ENCODE measurements around the gene TAF3.

Gene TAF3

DNA sequence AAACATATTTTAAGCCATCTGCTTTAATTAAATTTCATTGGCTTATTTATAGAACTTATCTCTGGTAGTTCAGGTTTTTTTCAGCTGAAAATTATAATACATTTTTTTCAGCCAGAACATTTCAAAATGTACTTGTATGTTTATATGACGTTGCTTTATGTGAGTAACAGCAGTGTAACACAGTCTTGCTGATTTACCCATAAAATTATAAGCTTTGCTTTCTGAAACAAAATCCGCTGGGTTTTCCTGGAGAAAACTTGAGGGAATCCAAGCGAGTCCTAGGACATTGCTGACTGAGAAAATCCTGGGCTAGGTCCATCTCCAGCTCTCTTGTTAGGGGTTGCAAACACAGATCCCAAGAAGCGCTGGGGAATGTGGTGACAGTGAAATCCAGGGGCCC is 124.0 kb downstream of the TAF3 start:
- DNase-seq: no peak

DNA sequence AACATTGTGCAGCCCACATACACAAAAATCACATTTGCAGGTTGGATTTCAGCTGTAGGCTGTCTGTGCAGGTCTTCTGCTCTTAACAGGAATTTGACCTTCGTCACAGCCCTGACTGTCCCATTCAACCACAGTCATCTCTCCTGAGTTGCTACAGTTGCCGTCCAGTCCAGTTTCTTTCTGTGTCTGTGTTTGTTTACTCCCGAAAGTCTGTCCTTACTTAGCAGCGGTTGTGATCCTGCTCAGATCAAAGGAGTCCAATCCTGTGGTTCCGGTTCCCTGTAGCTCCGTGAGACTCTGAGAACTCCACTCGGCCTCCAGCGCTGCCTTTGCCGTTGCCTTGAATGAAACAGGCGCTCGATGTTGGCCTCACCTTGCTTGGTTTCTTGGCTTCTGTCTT is 124.6 kb downstream of the TAF3 start:
- DNase-seq: no peak

DNA sequence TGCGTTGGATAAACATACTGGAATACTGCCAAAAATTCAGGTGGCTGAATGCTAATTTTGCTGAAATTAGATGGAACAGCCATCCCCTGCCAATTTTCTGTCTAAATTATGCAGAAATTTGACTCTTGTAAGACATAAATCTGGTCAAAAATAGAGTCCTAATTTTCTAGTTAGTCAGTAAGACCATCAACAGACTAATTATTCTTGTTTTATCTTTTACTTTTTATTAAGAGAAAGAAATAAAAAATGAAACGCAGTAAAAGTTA is 125.8 kb downstream of the TAF3 start:
- no peak for DNase-seq

DNA sequence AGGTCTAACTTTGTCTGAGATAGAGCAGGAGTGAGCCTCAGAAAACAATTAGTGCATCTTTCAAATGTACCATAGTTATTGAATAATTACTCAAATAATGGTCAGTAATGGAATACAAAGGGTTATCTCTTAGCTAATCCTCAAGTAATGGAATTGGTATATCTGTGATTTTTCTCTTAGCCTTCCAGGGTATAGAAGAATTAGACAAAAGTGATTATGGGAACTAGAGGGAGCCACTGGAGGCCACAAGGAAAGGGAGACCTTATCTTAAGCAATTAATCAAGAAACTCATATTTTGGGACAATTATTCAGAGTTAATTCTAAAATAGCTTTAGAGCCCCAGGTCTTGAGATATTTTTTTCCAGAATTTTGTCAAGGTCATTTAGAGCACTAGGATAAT is 126.2 kb downstream of the TAF3 start:
- no peak for DNase-seq

DNA sequence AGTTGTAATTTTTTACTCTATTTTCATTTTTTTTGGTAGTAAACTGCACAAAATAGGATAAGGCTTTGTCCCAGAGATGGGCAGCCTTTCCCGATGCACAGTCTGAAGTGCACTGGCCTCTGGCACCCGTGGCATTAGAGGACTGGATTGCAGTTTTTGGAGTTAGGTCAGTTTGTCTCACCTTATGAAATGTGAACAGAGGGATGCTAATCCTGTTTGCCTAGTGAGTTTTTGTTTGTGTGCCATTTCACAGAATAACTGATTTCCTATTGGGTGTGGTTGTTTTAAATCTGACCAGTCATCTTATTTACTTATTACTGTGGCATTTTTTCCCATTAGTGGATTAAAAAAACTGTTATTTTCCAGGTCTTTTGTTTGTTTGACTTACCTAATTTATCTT is 126.7 kb downstream of the TAF3 start:
- no peak for DNase-seq

DNA sequence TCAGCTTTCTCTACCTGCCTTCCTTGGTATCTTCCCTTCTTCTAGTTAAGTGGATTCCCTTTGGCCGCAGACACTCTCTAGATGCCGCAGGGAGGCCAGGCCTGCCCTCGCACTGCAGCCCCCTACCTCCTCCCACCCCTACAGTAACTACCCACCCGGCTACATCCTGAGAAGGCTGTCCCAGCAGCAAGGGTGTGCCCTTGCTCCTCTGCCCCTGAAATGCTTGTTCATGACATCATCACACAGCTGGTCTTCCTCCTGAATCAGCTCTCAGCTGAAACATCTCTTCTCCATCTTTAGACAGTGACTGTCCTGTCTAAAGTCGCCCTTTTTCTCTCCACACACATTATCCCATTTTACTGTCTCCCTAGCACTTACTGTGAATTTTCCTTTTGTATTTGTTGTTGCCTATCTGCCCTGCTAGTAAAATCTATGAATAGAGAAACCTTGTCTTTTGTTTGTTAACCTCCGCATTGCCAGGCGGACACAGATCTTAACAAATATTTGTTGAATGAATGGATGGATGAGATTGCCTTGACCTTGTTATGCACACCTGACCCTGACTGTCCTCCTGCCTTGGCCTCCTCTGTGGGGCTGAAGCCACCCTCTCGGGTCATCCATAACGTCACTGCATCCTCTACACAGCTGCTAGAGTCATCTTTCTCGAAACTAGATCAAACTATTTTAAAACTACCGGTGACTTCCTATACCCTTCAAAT is 127.3 kb downstream of the TAF3 start:
- no peak for DNase-seq

DNA sequence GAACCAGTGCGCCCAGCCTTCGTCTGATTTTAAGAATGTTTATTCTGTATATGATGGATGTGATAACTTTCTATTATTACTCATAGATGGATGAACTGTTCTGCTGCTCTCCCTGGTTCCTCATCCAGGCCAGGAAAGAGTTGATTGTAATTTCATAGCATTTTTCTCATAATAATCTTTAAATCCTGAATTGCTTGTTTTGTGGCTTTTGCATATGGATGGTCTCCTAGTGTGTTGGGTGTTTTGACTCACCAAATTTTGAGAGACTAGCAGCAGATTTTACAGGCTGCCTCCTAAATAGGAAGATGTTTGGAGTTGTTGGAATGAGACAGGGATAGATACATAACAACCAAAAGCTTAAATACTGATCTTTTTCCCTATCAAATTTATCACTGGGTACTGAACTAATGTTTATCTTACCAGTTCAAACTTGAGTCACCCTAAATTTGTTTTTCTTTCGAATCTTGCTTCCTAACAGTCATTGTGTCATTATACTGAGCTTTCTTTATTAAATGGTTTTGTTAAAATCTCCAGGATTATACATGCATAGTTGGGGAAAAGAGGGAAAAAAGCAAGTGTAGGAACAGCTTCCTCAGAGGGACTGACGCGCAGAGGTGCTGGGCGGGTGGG is 130.2 kb downstream of the TAF3 start:
- no peak for DNase-seq

DNA sequence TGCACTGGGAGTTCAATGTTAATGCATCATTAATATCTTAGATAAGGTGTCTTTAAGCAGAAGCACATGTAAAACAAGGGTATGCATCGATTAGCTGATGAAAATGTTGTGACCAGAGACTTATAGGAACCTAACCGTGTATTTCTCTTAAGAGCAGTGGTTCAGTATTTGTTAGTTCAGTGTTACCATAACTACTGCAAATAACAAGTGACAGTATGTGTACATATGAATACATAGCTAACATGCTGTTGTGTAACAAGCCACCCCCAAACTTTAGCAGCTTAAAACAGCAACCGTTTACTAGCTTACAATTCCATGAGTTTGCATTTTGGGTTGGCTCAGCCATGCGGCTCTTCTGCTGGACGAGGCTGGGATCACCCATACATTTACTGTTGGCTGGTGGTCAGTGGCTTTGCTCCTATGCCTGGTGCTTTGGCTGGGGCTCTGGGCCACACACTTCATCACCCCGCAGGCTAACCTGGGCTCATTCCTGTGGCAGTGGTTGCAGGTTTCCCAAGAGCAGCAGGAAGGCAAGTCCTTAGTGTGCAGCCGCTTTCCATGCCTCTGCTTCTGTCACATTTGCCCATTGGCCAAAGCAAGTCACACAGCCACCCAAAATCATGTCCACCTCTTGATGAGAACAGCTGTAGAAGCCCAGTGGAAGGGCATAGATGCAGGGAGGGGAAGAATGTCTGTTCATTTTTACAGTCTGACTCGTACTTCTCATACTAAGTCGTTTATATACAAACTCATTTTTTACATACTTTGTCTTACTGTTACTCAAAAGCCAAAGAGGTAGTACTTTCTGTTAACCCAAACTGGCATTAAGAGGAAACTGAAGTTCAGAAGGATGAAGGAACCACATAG is 132.9 kb downstream of the TAF3 start:
- DNase-seq: no peak

DNA sequence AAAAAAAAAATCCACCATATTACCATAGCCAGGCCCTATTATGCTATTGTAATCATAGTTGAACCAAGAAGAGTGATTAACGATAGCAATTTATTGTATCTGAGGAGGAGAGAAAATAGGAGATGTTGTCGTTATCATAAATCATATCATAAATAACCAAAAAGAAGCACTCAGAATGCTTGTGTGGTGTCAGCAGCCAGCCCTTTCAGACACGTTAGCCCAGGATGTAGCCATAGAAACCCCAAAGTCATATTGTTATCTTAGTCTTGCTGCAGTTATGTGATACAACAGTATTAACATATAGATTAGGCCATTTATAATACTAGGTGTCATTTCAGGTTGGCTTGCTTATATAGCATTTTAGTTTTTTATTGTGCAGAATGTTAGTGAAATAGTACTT is 134.0 kb downstream of the TAF3 start:
- no peak for DNase-seq

DNA sequence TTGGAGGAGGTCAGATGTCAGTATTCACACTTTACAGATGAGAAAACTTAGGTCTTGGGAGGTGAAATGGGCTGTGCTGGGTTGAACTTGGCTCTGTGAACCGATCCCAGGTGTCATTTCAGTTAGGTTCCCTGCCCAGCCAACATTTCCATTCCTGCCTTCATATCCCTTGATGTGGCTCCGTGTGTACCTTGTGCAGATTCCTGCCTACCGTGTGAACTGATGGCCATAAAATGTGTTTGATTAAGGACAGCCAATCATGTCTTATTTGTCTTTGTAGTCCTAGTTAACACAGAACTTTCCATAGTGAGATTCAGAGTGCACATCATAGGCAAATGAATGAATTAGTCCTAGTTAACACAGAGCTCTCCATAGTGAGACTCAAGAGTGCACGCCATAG is 135.1 kb downstream of the TAF3 start:
- DNase-seq: no peak

DNA sequence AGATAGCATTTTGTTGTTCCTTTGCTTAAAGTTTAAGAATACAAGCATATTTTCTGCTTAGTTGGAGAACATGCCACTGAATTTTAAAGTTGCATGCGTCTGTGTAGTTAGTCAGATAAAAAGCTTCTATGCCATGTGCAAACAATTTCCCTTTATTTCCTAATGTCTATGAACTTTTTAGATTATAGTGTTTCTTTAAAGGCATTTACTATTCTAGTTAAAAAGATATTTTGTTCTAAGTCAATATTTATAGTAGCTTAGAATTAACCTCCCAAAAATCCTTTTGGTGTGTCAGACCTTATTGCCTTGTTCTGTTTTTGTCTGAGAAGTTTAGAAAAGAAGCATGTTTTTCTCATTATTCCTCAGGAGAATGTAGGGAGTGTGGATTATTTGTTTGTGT is 137.1 kb downstream of the TAF3 start:
- peak in 1 of 3 donors; percentile 6 for DNase-seq

DNA sequence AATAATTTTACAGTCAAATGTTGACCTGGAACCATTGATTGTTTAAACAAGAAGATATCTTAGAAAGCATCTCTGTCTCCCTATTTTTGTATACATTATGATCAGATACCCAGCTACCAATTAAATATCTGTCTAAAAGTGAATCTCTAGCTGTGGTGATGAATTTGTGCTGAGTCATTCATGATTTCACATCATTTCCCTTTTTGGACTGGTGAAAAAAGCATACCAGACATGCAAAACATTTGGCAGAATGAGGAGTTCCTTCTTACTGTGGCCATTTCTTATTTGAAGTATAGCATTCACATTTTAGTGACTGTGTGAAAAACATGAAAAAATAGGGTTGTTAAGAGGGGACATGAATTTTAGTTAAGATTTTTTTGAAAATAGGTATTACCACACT is 138.2 kb downstream of the TAF3 start:
- peak; percentile 50 to 83 (median 82) for DNase-seq

DNA sequence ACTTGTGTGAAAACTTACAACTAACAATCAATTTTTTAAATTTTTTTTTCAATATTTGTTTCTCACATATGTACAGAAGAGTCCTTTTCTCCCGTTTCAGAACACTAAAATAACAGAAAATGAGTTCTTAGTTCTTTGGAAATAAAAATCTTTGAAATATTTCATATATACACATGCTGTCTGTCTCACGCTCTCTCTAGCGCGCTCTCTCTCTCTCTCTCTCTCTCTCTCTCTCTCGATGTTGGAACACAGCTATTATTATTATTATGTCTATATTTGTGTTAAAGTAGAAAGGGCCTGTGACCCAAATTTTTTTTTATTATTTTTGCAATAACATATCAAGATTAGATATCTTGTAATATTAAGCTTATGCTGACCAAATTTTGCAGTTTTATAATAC is 139.3 kb downstream of the TAF3 start:
- no peak for DNase-seq

DNA sequence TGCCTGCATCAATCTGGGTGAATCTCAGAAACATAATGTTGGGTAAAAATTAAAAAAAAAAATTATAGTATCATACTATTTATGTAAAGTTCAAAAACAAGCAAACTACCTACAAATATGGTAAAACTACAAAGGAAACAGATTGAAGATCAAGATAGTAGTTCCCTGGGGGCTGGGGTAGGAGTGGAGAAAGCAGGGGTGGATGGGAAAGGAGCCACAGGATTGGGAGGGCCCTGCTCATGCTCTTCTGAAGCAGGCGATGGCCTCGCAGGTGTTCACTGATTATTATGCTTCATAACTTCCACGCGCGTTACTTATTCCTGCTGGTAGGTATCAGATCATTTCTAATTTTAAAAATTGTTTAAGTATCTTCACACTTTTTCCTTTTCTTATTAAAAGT is 140.1 kb downstream of the TAF3 start:
- DNase-seq: no peak

DNA sequence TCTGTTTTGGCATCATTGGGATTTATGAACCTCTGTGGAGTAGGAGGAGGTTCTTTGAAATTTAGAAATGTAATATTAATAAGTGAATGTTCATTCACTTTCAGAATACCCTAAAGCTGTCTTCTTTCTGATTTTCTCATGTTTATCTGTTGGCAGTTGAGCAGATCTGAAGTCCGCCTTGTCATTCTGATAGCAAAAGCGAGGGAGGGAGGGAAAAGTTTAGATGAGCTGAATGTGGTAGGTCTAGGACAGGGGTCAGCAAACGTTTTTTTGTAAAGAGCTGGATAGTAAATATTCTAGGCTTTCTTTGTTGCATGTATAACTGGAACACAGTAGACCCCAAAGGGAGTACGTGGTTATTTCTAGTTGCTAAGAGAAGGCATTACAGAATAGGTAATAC is 141.8 kb downstream of the TAF3 start:
- DNase-seq: no peak

DNA sequence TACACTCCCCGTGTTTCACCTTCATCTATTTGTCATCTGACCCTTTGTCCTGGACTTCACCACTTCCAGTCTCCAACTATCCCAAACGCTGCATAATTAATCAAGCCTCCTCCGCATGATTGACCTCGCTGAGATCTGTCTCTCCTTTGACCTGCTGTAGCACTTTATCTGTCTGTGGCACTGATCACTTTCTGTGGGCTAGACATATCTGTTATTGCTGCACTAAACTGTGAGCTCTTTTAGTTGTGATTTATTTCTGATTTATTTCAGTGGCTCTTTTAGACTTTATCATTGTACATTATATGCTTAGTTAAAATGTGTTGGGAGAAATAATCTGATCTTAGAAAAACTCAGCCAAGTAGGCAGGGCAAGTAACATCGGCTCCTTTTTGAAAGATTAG is 144.3 kb downstream of the TAF3 start:
- DNase-seq: no peak

DNA sequence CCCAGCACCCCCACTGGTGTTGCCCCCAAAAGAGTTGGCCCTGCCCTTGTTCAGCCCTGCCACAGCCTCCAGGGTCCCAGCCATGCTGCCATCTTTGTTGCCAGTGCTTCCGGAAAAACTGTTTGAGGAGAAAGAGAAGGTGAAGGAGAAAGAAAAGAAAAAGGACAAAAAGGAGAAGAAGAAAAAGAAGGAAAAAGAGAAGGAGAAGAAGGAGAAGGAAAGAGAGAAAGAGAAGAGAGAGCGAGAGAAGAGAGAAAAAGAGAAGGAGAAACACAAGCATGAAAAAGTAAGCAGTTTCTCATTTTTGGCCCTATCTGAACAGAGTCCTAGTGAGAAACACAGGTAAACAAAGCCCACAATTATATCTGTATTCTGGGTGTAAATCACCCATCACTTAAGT is 147.2 kb downstream of the TAF3 start:
- no peak for DNase-seq

DNA sequence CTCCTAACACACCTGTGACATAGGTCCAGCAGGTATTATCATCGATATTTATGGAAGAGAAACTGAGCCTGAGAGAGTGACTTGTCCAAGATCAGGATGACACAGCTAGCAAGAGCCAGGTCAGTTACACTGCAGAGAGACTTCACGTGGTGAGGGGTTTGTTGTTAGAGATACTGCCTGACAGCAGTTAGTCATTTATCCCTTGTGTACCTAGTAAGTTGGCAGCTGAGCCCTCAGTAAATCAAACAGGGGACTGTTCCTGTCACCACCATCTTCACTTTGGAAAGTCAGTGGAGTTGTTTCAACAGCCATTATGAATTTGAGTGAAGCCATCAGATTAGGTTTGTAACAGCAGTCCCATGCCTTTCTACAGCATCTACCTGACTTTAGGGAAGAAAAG is 148.7 kb downstream of the TAF3 start:
- DNase-seq: no peak

DNA sequence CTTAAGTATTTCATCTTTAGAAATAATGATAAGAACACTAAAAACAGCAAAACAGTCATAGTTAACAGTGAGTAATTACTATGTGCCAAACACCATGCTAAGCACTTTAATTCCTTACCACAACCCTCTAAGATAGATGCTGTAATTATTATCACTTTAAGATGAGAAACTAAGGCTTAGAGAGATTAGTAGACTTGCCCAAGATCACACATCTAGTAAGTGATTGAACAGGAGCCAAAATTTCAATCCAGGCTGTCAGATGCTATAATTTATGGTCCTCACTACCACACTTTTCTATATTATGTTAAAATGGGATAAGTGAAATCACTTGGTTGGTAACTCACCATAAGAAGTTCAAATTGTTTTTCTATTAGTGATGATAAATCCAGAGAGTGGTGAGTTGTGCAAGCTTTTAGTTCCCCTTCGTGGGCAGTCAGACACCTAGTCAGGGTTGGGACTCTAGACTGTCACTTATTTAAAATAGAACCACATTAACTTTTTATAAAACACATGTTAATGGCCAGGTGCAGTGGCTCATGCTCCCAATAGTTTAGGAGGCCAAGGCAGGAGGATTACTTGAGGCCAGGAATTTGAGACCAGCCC is 150.3 kb downstream of the TAF3 start:
- DNase-seq: peak; percentile 27 to 54 (median 40)

DNA sequence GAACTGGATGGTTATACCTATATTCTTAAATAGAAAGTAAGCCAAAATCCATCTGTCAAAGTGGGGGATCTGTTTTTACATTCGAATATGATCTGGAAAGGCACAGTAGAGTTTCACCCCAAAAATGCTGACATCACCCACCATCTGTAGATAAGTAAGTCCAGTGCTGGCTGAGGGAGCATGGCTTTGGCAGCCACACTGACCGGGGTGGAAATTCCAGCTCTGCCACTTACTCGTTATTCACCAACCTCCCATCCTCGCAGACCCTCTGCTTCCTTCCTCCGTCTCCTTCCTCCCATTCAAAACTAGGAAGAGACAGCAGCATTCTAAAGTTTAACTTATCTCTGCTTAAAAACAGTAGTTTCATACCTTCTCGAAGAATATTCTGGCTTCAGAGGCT is 151.3 kb downstream of the TAF3 start:
- DNase-seq: no peak

DNA sequence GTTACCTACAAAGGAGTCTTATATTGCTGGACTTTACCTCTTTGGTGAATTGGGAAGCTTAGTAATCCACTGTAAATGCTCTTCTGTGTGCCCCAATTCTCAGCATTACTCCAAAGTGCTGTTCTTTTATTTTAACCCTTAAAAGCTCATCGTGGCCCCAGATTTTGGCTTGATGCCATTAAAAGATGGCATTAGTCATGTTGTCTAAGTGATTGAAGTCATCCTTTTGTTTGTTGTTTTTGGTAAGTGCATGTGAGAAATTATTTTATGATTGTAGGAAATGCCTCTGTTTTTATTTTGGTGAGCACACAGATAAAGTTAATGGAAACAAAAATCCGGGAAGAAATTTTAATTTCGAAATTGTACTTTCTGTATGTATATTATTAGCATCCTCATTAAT is 153.6 kb downstream of the TAF3 start:
- no peak for DNase-seq

DNA sequence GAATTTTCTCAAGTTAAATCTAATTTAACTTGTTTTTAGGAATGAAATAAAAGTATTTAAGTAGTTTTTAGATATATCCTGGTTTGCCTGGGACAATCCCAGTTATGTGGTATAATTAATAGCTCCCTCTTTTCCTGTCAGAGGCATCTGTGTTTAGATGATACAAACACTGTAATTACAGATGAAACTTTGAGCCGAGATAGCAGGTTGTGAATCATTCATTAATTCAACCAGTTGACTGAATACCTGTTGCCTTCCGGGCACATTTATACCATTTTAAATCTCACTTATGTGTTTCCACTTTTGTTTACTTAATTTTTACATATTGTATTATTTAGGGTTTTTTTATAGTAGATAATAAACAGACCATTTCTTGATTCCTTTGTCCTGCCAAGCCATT is 154.1 kb downstream of the TAF3 start:
- no peak for DNase-seq

DNA sequence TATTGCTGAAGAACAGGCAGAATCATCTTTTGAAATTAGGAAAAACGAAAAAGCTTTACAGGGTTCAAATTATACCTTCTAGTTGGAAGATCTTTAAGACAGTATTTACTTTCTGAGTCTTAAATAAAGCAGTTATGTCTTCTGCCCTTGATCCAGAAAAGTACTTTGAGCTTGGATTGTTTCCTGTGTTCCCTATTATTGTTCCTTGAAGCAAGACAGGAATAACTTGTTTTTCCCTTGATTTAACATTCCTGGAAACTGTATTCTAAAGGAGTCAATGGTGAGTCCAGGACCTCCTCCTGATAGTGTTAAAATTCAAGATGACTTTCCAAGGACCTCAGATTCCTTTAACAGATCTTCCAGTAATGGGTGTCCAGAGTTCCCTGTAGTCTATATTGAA is 161.9 kb downstream of the TAF3 start:
- no peak for DNase-seq

DNA sequence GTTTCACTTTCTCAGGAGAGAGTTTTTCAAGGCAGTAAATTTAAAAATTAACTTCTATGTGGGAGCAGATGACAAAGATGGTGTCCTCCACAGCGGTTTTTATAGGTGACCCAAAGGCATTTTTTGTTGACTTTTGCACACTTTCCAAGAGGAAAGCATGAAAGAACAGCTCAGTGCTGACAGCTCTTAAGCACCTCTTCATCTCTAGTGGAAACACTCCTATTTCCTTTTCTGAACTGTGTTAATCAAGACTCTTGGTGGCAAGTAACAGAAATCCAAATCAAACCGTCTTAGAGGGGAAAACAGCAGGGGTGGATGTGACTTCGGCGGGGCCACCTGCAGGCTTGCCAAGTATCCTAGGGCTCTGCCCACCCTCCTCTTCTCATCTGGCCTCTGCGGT is 164.4 kb downstream of the TAF3 start:
- no peak for DNase-seq
